WI38 (cell line): ENCODE measurements around the gene THAP7.
"Not testable (repeated sequence)": the region's sequence is repeated elsewhere in the genome, so short reads cannot be mapped to it uniquely, and the experiment has no call there.

Experiments used
- H3K4me3 ChIP-seq: 2 replicates; pipeline ENCODE4 v1.5.1; 2011; ENCODE audit warnings: low read depth, mild to moderate bottlenecking, control low read depth, low read length
- CTCF ChIP-seq: IDR thresholded peaks from 2 replicates; pipeline ENCODE4 v1.5.1; 2012; ENCODE audit warnings: low read depth, mild to moderate bottlenecking, control low read depth, low read length

THAP7 gene

GRCh38 chr22:20976291-20976877 lies 25.5 kb downstream of the THAP7 start:
- no peak overlapping the region for H3K4me3 ChIP-seq
- TF ChIP-seq CTCF: no peak

- TF ChIP-seq CTCF: no peak
- H3K4me3 ChIP-seq: no peak overlapping the region
These were observed 26.2 kb downstream of the THAP7 start for GRCh38 chr22:20975541-20976290.

- no peak for TF ChIP-seq CTCF
- no peak overlapping the region for H3K4me3 ChIP-seq
These were observed 27.5 kb downstream of the THAP7 start for GRCh38 chr22:20974336-20974955.

DNA sequence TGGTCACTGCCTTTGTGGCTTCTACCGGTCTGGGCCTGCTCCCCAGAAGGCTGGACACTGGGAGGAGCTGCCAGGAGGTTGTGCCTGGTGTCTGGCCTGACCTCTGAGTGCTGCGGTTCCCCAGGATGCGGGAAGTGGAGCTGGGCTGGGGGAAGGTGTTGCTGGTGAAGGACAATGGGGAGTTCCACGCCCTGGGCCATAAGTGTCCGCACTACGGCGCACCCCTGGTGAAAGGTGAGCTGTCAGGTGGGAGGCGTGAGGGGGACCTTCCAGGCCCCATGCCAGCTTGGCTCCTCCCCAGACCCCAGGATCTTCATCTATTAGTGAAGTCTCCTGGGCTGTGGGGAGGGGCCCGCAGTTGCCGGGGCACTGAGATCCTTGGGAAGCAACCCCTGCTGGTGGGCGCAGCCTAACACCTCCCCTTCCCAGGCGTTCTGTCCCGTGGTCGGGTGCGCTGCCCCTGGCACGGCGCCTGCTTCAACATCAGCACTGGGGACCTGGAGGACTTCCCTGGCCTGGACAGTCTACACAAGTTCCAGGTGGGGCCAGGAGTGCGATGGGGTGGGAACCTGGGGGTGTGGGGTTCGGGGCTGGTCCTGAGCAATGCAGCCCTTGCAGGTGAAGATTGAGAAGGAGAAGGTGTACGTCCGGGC lies 28.2 kb downstream of the THAP7 start:
- no peak for TF ChIP-seq CTCF
- H3K4me3 ChIP-seq: no peak overlapping the region

- H3K4me3 ChIP-seq: no peak overlapping the region
- TF ChIP-seq CTCF: no peak
These were observed 28.9 kb downstream of the THAP7 start for GRCh38 chr22:20972933-20973577.

DNA sequence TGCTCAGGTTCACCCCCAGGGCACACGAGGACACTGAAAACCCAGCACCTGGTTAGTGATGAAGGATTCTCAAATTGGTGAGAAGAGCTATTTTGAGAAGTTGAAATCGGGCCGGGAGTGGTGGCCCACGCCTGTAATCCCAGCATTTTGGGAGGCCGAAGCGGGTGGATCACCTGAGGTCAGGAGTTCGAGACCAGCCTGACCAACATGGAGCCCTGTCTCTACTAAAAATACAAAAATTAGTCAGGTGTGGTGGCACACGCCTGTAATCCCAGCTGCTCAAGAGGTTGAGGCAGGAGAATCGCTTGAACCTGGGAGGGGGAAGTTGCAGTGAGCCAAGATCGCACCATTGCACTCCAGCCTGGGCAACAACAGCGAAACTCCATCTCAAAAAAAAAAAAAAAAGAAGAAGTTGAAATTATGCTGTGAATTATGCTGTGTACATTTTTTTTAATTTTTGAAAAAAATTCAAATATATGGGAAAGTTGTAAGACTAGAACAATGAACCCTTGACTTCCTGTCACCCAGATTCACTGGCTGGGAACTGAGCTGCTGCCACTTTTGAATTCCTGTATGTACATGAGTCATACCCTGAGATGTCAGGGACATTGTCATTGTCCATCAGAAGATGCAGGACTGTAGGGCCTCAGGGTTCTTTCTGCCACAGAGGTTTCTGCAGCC lies 29.8 kb downstream of the THAP7 start:
- not testable (repeated sequence) for H3K4me3 ChIP-seq
